CD14-positive monocyte (primary cell): Measurements from ENCODE around the gene FRMD4A. TPM values are rescaled to one million over a fixed set of nuclear protein-coding genes. Genes with fewer than 3 reads are reported as not detected.

Experiments
- DNase-seq, 3 donors: peaks; one replicate each; pipeline ENCODE4 v3.0.0-alpha.2; 2011 to 2022
- H2AFZ ChIP-seq: 2 replicates; pipeline ENCODE4 v1.6.0; 2012; ENCODE audit warnings: mild to moderate bottlenecking, low read depth, low read length, inconsistent platforms; ENCODE audit not compliant: insufficient read depth, poor library complexity, severe bottlenecking
- H3K27ac ChIP-seq, 2 donors: 1 replicate in 1 of 2; 2 replicates in 1 of 2; pipeline ENCODE4 v1.5.1; 2012 to 2013; ENCODE audit warnings: low read length in 2 of 2, control low read depth in 1 of 2, inconsistent platforms in 1 of 2, low read depth in 1 of 2, mild to moderate bottlenecking in 1 of 2
- H3K27me3 ChIP-seq, 2 donors: one replicate each; pipeline versions ENCODE4 v1.6.0 to v1.6.1; 2011 to 2013; ENCODE audit warnings: low read length in 2 of 2; ENCODE audit not compliant: control insufficient read depth in 2 of 2, insufficient read depth in 2 of 2
- H3K36me3 ChIP-seq, 2 donors: replicated peaks in 1 of 2; 1 replicate in 1 of 2; 2 replicates in 1 of 2; pipeline versions ENCODE4 v1.5.1 to v1.6.1; 2012 to 2013; ENCODE audit warnings: low read length in 2 of 2, control low read depth in 1 of 2, inconsistent platforms in 1 of 2, mild to moderate bottlenecking in 1 of 2; ENCODE audit not compliant: insufficient read depth in 2 of 2, control insufficient read depth in 1 of 2
- H3K4me1 ChIP-seq, 2 donors: 1 replicate in 1 of 2; 2 replicates in 1 of 2; pipeline versions ENCODE4 v1.5.1 to v1.6.1; 2012 to 2013; ENCODE audit warnings: low read length in 2 of 2, control low read depth in 1 of 2, inconsistent platforms in 1 of 2, mild to moderate bottlenecking in 1 of 2, moderate library complexity in 1 of 2; ENCODE audit not compliant: insufficient read depth in 2 of 2, control insufficient read depth in 1 of 2
- H3K4me2 ChIP-seq: replicated peaks from 2 replicates; pipeline ENCODE3; 2012; ENCODE audit warnings: low read length, moderate library complexity, mild to moderate bottlenecking; ENCODE audit not compliant: poor library complexity, severe bottlenecking; ENCODE audit errors: extremely low read depth
- H3K4me3 ChIP-seq, 3 experiments: fragments of 200-600 bp in 1 of 3; sonication (generic) in 1 of 3; replicated peaks in 1 of 3; 1 replicate in 2 of 3; 2 replicates in 1 of 3; pipeline ENCODE4 v1.5.1; 2011 to 2013; ENCODE audit warnings: low read length in 3 of 3, mild to moderate bottlenecking in 3 of 3, control low read depth in 2 of 3, low read depth in 2 of 3, inconsistent platforms in 1 of 3, moderate library complexity in 1 of 3
- H3K79me2 ChIP-seq: 2 replicates; pipeline ENCODE4 v1.6.0; 2012; ENCODE audit warnings: mild to moderate bottlenecking, control low read depth, inconsistent platforms, low read length, moderate library complexity; ENCODE audit not compliant: insufficient read depth
- H3K9ac ChIP-seq: 2 replicates; pipeline ENCODE4 v1.6.0; 2017; ENCODE audit warnings: low read length, mild to moderate bottlenecking; ENCODE audit not compliant: insufficient read depth, poor library complexity, severe bottlenecking
- H3K9me3 ChIP-seq, 2 donors: replicated peaks in 1 of 2; 1 replicate in 1 of 2; 2 replicates in 1 of 2; pipeline versions ENCODE4 v1.5.1 to v1.6.1; 2012 to 2013; ENCODE audit warnings: low read length in 2 of 2, control low read depth in 1 of 2; ENCODE audit not compliant: control insufficient read depth in 1 of 2, insufficient read depth in 1 of 2
- H4K20me1 ChIP-seq: 2 replicates; pipeline ENCODE4 v1.6.0; 2012; ENCODE audit warnings: mild to moderate bottlenecking, low read length, control low read depth, moderate library complexity; ENCODE audit not compliant: insufficient read depth
- H3K27ac Mint-ChIP-seq, 7 donors: one replicate each; pipeline ENCODE4 v1.8.0; 2020; ENCODE audit warnings: mild to moderate bottlenecking in 7 of 7, mixed read lengths in 7 of 7, moderate library complexity in 6 of 7, inconsistent platforms in 2 of 7
- H3K27me3 Mint-ChIP-seq, 3 donors: one replicate each; pipeline ENCODE4 v1.8.0; 2021 to 2022; ENCODE audit warnings: low read depth in 3 of 3, mild to moderate bottlenecking in 3 of 3, mixed read lengths in 3 of 3, moderate library complexity in 3 of 3, inconsistent platforms in 1 of 3
- H3K36me3 Mint-ChIP-seq, 2 donors: one replicate each; pipeline ENCODE4 v1.8.0; 2020; ENCODE audit warnings: mixed read lengths in 2 of 2, inconsistent platforms in 1 of 2, mild to moderate bottlenecking in 1 of 2
- H3K4me1 Mint-ChIP-seq: one replicate; pipeline ENCODE4 v1.8.0; 2020; ENCODE audit warnings: mild to moderate bottlenecking, mixed read lengths
- H3K4me3 Mint-ChIP-seq, 2 donors: one replicate each; pipeline ENCODE4 v1.8.0; 2020; ENCODE audit warnings: mild to moderate bottlenecking in 2 of 2, mixed read lengths in 2 of 2, moderate library complexity in 1 of 2
- H3K9me3 Mint-ChIP-seq, 7 donors: one replicate each; pipeline ENCODE4 v1.8.0; 2020 to 2022; ENCODE audit warnings: mixed read lengths in 7 of 7, mild to moderate bottlenecking in 6 of 7, moderate library complexity in 6 of 7, inconsistent platforms in 2 of 7
- CTCF ChIP-seq: fragments of 200-600 bp; IDR thresholded peaks from one replicate; pipeline ENCODE4 v1.8.0; 2022; ENCODE audit warnings: antibody characterized with exemption, mild to moderate bottlenecking
- WGBS: methylation state at CpG from one replicate; pipeline ENCODE4 v1.1.5; 2013; ENCODE audit warnings: missing lambda C conversion rate; ENCODE audit not compliant: insufficient coverage; 5-methylcytosine and 5-hydroxymethylcytosine counted together
- intact Hi-C, 2 donors: fragments of 100-400 bp; cut with micrococcal nuclease; formaldehyde crosslinking; loops; one replicate each; pipeline versions ENCODE4 v1.15.0 to v1.15.1; 2023
- polyA plus RNA-seq, 3 donors: library from polyadenylated mRNA; depleted of rRNA in 1 of 3; unstranded in 2 of 3; stranded (reverse) in 1 of 3; fragments of 300-500 nt in 2 of 3; fragments of >200 nt in 1 of 3; fragmentation: Illumina TruSeq in 2 of 3; gene quantifications; 1 replicate in 2 of 3; 2 replicates in 1 of 3; pipeline ENCODE4 v1.2.3, GENCODE V29; 2012 to 2021

FRMD4A gene
- polyA plus RNA-seq, 3 donors = 0.12 TPM; not detected in 2

GRCh38 chr10:14116837-14117236 is 213.9 kb downstream of the FRMD4A start:
- TF ChIP-seq CTCF = no peak
- peaks cover 0 to 4% (median 2%) of the 10 kb centered on the region in 7 donors for H3K9me3 Mint-ChIP-seq
- Histone ChIP-seq H3K27me3 (no peaks in the 10 kb centered on the region), H3K9ac (no peak overlapping the region), H2AFZ (no peak overlapping the region), H3K4me3 (no peak overlapping the region), H4K20me1 (no peaks in the 10 kb centered on the region), H3K4me1 (no peaks in the 10 kb centered on the region), H3K9me3 (no peaks in the 10 kb centered on the region), H3K27ac (no peak overlapping the region), H3K4me2 (no peak overlapping the region), H3K36me3 (no peaks in the 10 kb centered on the region), H3K79me2 (no peaks in the 10 kb centered on the region)
- intact Hi-C loops = no loop called here
- DNase-seq = no peak
- H3K27ac Mint-ChIP-seq = no peak overlapping the region
- peaks cover 2 to 4% (median 3%) of the 10 kb centered on the region in 3 donors for H3K27me3 Mint-ChIP-seq
- H3K4me3 Mint-ChIP-seq = no peak overlapping the region
- H3K4me1 Mint-ChIP-seq = no peaks in the 10 kb centered on the region
- no peaks in the 10 kb centered on the region for H3K36me3 Mint-ChIP-seq

GRCh38 chr10:14116021-14116420 is 214.7 kb downstream of the FRMD4A start:
- Mint-ChIP-seq H3K36me3 (no peaks in the 10 kb centered on the region), H3K4me3 (no peak overlapping the region), H3K4me1 (no peaks in the 10 kb centered on the region), H3K27me3 (peaks cover 2 to 4% (median 4%) of the 10 kb centered on the region in 3 donors), H3K27ac (no peak overlapping the region), H3K9me3 (peaks cover 0 to 4% (median 2%) of the 10 kb centered on the region in 7 donors)
- Histone ChIP-seq H3K36me3 (no peaks in the 10 kb centered on the region), H3K27me3 (no peaks in the 10 kb centered on the region), H2AFZ (no peak overlapping the region), H3K4me1 (no peaks in the 10 kb centered on the region), H3K4me2 (no peak overlapping the region), H3K9me3 (no peaks in the 10 kb centered on the region), H3K79me2 (no peaks in the 10 kb centered on the region), H3K9ac (no peak overlapping the region), H3K4me3 (no peak overlapping the region), H4K20me1 (no peaks in the 10 kb centered on the region), H3K27ac (no peak overlapping the region)
- 100% methylated on average over 4 of the region's 8 CpGs for WGBS
- DNase-seq = no peak
- intact Hi-C loops = no loop called here
- no peak for TF ChIP-seq CTCF
